Right atrium auricular region (tissue), 2 donors: Measurements from ENCODE around the gene TRHDE. TPM values are rescaled to one million over a fixed set of nuclear protein-coding genes. Genes with fewer than 3 reads are reported as not detected.

Experiments used
- DNase-seq: peaks from one replicate; pipeline ENCODE4 v3.0.0-alpha.2; 2019; ENCODE audit warnings: low spot score
- H3K27ac ChIP-seq, 2 donors: fragments of 200-600 bp; sonication (generic); 1 replicate in 1 of 2; 2 replicates in 1 of 2; pipeline ENCODE4 v1.5.1; 2016 to 2019
- H3K27me3 ChIP-seq, 2 donors: fragments of 200-600 bp; sonication (generic); one replicate each; pipeline versions ENCODE4 v1.5.1 to v1.6.0; 2017 to 2019
- H3K36me3 ChIP-seq: fragments of 200-600 bp; sonication (generic); one replicate; pipeline ENCODE4 v1.5.1; 2016
- H3K4me1 ChIP-seq, 2 donors: fragments of 200-600 bp; sonication (generic); one replicate each; pipeline versions ENCODE4 v1.5.1 to v1.6.0; 2017 to 2019
- H3K4me3 ChIP-seq, 2 donors: fragments of 200-600 bp; sonication (generic); 1 replicate in 1 of 2; 2 replicates in 1 of 2; pipeline ENCODE4 v1.5.1; 2017 to 2019; ENCODE audit warnings: mild to moderate bottlenecking in 1 of 2, moderate library complexity in 1 of 2
- H3K9me3 ChIP-seq, 2 donors: fragments of 200-600 bp; sonication (generic); one replicate each; pipeline ENCODE4 v1.5.1; 2019
- CTCF ChIP-seq, 2 donors: fragments of 200-600 bp; sonication (generic); IDR thresholded peaks; one replicate each; pipeline ENCODE4 v1.5.1; 2019; ENCODE audit warnings: antibody characterized with exemption in 2 of 2
- total RNA-seq, 2 donors: library from RNA; depleted of rRNA; stranded (reverse); fragments of >200 nt; gene quantifications; one replicate each; pipeline ENCODE4 v1.1.0, GENCODE V29; 2016

TRHDE gene
- total RNA-seq, 2 donors from 2014 or later, result 0.37 to 3.4 TPM

GRCh38 chr12:72313806-72314205 lies 41.6 kb downstream of the TRHDE start:
- no peak for TF ChIP-seq CTCF (IDR thresholded peaks at IDR 0.05)
- H3K4me3 ChIP-seq, result no peak overlapping the region

GRCh38 chr12:72315858-72316257 lies 43.7 kb downstream of the TRHDE start:
- Histone ChIP-seq H3K9me3 (no peaks in the 10 kb centered on the region), H3K4me1 (no peaks in the 10 kb centered on the region)
- TF ChIP-seq CTCF (IDR thresholded peaks at IDR 0.05), result no peak

More at GRCh38 chr12:72313806-72314205, 41.6 kb downstream of the TRHDE start:
- H3K36me3 ChIP-seq, result no peaks in the 10 kb centered on the region
- no peaks in the 10 kb centered on the region for H3K27me3 ChIP-seq
- H3K4me1 ChIP-seq, result no peaks in the 10 kb centered on the region
- no peak for DNase-seq
- H3K27ac ChIP-seq, result no peak overlapping the region
- no peaks in the 10 kb centered on the region for H3K9me3 ChIP-seq

GRCh38 chr12:72318341-72318740 lies 46.2 kb downstream of the TRHDE start:
- Histone ChIP-seq H3K4me1 (no peaks in the 10 kb centered on the region), H3K4me3 (no peak overlapping the region), H3K27ac (no peak overlapping the region), H3K36me3 (no peaks in the 10 kb centered on the region), H3K27me3 (no peaks in the 10 kb centered on the region), H3K9me3 (no peaks in the 10 kb centered on the region)
- DNase-seq, result no peak
- TF ChIP-seq CTCF (IDR thresholded peaks at IDR 0.05), result no peak

More at GRCh38 chr12:72315858-72316257, 43.7 kb downstream of the TRHDE start:
- no peaks in the 10 kb centered on the region for H3K36me3 ChIP-seq
- no peaks in the 10 kb centered on the region for H3K27me3 ChIP-seq
- no peak overlapping the region for H3K27ac ChIP-seq
- H3K4me3 ChIP-seq, result no peak overlapping the region
- DNase-seq, result no peak

- Histone ChIP-seq H3K4me3 (no peak overlapping the region), H3K27me3 (no peaks in the 10 kb centered on the region), H3K27ac (no peak overlapping the region), H3K4me1 (no peaks in the 10 kb centered on the region), H3K9me3 (no peaks in the 10 kb centered on the region), H3K36me3 (no peaks in the 10 kb centered on the region)
- no peak for DNase-seq
- TF ChIP-seq CTCF (IDR thresholded peaks at IDR 0.05), result no peak
Measured at GRCh38 chr12:72323881-72324280, 51.7 kb downstream of the TRHDE start.

GRCh38 chr12:72330301-72330700 lies 58.1 kb downstream of the TRHDE start:
- Histone ChIP-seq H3K36me3 (no peaks in the 10 kb centered on the region), H3K27ac (no peak overlapping the region), H3K4me1 (no peaks in the 10 kb centered on the region), H3K27me3 (no peaks in the 10 kb centered on the region), H3K9me3 (no peaks in the 10 kb centered on the region), H3K4me3 (no peak overlapping the region)
- DNase-seq, result no peak
- TF ChIP-seq CTCF (IDR thresholded peaks at IDR 0.05), result no peak

GRCh38 chr12:72330784-72331183 lies 58.6 kb downstream of the TRHDE start:
- Histone ChIP-seq H3K4me1 (no peaks in the 10 kb centered on the region), H3K36me3 (no peaks in the 10 kb centered on the region), H3K27me3 (no peaks in the 10 kb centered on the region), H3K9me3 (no peaks in the 10 kb centered on the region), H3K4me3 (no peak overlapping the region), H3K27ac (no peak overlapping the region)
- DNase-seq, result no peak
- no peak for TF ChIP-seq CTCF (IDR thresholded peaks at IDR 0.05)
